Adrenal gland (tissue), 12 donors: ENCODE results near the gene MAPT. TPM values are rescaled to one million over a fixed set of nuclear protein-coding genes. Genes with fewer than 3 reads are reported as not detected.

Source experiments
- DNase-seq, 7 donors: peaks; one replicate each; pipeline ENCODE4 v3.0.0-alpha.2; 2019 to 2020
- H3K27ac ChIP-seq, 5 donors: fragments of 200-600 bp; sonication (generic) in 4 of 5; 1 replicate in 3 of 5; 2 replicates in 2 of 5; pipeline versions ENCODE4 v1.5.1 to v1.8.0; 2016 to 2020; ENCODE audit warnings: mild to moderate bottlenecking in 1 of 5
- H3K27me3 ChIP-seq: fragments of 200-600 bp; 2 replicates; pipeline ENCODE4 v1.8.0; 2021
- H3K36me3 ChIP-seq, 2 donors: fragments of 200-600 bp; replicated peaks in 1 of 2; 1 replicate in 1 of 2; 2 replicates in 1 of 2; pipeline versions ENCODE4 v1.5.1 to v1.8.0; 2018 to 2022
- H3K4me1 ChIP-seq, 2 donors: fragments of 200-600 bp; replicated peaks in 1 of 2; 1 replicate in 1 of 2; 2 replicates in 1 of 2; pipeline versions ENCODE4 v1.5.1 to v1.8.0; 2018 to 2021
- H3K4me3 ChIP-seq, 4 donors: fragments of 200-600 bp; sonication (generic) in 3 of 4; one replicate each; pipeline ENCODE4 v1.5.1; 2016 to 2018
- H3K9me3 ChIP-seq, 3 donors: fragments of 200-600 bp; sonication (generic) in 1 of 3; replicated peaks in 1 of 3; 1 replicate in 2 of 3; 2 replicates in 1 of 3; pipeline versions ENCODE4 v1.5.1 to v1.8.0; 2016 to 2021
- POLR2A ChIP-seq, 2 donors: fragments of 450-650 bp; IDR thresholded peaks; one replicate each; pipeline ENCODE4 v1.6.1; 2017; ENCODE audit warnings: antibody characterized with exemption in 2 of 2, mild to moderate bottlenecking in 2 of 2, moderate library complexity in 1 of 2
- WGBS, 4 donors: extraction: QIAGEN DNeasy Blood & Tissue Kit in 2 of 4; methylation state at CpG; one replicate each; pipeline versions ENCODE4 v1.1.5 to v1.1.7; 2013 to 2017; 5-methylcytosine and 5-hydroxymethylcytosine counted together
- intact Hi-C, 2 donors: fragments of 100-400 bp; cut with DNase I; formaldehyde crosslinking; loops; one replicate each; pipeline versions ENCODE4 v1.14.1 to v1.15.0; 2022 to 2023
- polyA plus RNA-seq, 3 donors: library from polyadenylated mRNA; stranded (reverse); fragments of 200-250 nt in 2 of 3; fragments of 350-450 nt in 1 of 3; fragmentation: Illumina TruSeq in 1 of 3; extraction: RNeasy Lipid Tissue Mini Kit (QIAGEN cat#74804) in 1 of 3; gene quantifications; one replicate each; pipeline ENCODE4 v1.2.3, GENCODE V29; 2013 to 2014
- total RNA-seq, 9 donors: library from RNA; depleted of rRNA in 4 of 9; stranded (reverse); fragments of >200 nt in 4 of 9; fragments of 120-200 nt in 1 of 9; fragmentation: NEBNext Ultra II Directional in 1 of 9; extraction: Animal tissue kit (Norgen Biotek cat#: 25700) in 1 of 9; gene quantifications; one replicate each; pipeline versions ENCODE4 v1.1.0 to v1.2.4, GENCODE V29; 2013 to 2023
- TF ChIP-seq, protein P1 (sequence below), 6 experiments: fragments of 450-650 bp in 4 of 6; fragments of 200-600 bp in 2 of 6; sonication (generic) in 1 of 6; IDR thresholded peaks; 1 replicate in 5 of 6; 2 replicates in 1 of 6; pipeline versions ENCODE4 v1.5.1 to v1.8.0; 2016 to 2021; ENCODE audit warnings: antibody characterized with exemption in 6 of 6, mild to moderate bottlenecking in 2 of 6, moderate library complexity in 1 of 6
- donor health status: healthy with polysubstance abuse.
- donor health status: Bipolar disorder and iron deficiency.
- donor health status: DM: yes; HTN: yes; CAD: no.
- donor health status: DM: no; HTN: no; CAD: no.
- donor health status: DM: no; HTN: no; CAD: no.
- donor health status: DM: yes; HTN: yes; CAD: no.

The MAPT gene
- total and polyA plus RNA-seq, 12 donors, result 0.72 to 17.6 (median 3.3) TPM

DNA sequence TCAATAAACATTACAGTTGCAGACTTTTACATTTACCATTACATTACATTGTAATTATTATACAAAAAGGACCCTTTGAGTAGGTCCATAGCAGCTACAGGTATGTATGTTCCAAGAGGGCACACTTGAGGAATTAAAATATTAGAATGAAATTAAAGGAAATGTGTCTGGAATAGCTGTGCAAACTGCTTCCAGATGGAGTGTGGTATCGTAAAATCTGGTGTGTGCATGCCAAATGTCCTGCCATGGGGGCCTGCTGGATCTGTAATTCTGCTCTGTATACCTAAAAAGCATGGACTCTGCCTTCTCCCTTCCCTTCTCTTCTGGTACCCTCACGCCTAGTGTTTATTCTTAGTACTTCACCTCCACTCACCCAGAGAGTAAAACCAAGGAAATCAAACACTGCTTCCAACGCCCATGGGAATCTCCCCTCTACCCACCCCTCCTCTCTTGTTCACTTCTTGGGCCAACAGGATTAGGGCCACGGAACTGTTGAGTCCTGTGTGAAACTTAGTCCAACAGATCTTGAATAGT lies 143.4 kb downstream of the MAPT start:
- peaks cover 9 to 14% of the 10 kb centered on the region in 2 donors for H3K4me1 ChIP-seq
- no peak overlapping the region for H3K4me3 ChIP-seq
- H3K27me3 ChIP-seq, result no peaks in the 10 kb centered on the region
- 82 to 87% (median 86%) methylated on average over 4 of the region's 4 CpGs for whole genome bisulfite sequencing, 4 donors
- no peak overlapping the region for H3K27ac ChIP-seq
- DNase-seq, result no peak
- H3K9me3 ChIP-seq, result no peaks in the 10 kb centered on the region
- TF ChIP-seq POLR2A (IDR thresholded peaks at IDR 0.05), result no peak
- TF ChIP-seq, protein P1, sequence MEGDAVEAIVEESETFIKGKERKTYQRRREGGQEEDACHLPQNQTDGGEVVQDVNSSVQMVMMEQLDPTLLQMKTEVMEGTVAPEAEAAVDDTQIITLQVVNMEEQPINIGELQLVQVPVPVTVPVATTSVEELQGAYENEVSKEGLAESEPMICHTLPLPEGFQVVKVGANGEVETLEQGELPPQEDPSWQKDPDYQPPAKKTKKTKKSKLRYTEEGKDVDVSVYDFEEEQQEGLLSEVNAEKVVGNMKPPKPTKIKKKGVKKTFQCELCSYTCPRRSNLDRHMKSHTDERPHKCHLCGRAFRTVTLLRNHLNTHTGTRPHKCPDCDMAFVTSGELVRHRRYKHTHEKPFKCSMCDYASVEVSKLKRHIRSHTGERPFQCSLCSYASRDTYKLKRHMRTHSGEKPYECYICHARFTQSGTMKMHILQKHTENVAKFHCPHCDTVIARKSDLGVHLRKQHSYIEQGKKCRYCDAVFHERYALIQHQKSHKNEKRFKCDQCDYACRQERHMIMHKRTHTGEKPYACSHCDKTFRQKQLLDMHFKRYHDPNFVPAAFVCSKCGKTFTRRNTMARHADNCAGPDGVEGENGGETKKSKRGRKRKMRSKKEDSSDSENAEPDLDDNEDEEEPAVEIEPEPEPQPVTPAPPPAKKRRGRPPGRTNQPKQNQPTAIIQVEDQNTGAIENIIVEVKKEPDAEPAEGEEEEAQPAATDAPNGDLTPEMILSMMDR (IDR thresholded peaks at IDR 0.05), result no peak
- intact Hi-C loops, result no loop called here
- peaks cover 0 to 70% of the 10 kb centered on the region in 2 donors for H3K36me3 ChIP-seq

DNA sequence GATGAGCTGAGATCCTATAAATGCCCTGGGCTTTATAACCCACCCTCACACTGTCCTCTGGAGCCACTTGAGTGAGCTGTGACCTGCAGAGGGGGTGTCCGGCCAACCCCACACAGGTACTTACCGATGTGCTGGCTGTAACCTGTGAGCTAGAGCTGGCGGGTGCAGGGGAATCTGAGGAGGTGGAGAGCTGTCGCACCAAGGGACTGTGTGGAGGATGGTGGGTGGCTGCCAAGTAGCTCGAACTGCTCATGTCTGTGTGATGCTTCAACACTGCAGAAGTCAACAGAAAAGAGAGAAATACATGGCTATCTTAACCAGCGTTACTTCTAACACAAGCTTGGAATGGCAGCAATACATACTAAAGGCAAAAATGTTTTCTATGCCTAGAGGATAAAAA lies 144.1 kb downstream of the MAPT start:
- Histone ChIP-seq H3K36me3 (peaks cover 0 to 70% of the 10 kb centered on the region in 2 donors), H3K4me1 (peaks cover 9 to 14% of the 10 kb centered on the region in 2 donors), H3K9me3 (no peaks in the 10 kb centered on the region), H3K27me3 (no peaks in the 10 kb centered on the region), H3K4me3 (no peak overlapping the region), H3K27ac (no peak overlapping the region)
- TF ChIP-seq, protein P1 (IDR thresholded peaks at IDR 0.05), result no peak
- TF ChIP-seq POLR2A (IDR thresholded peaks at IDR 0.05), result no peak
- WGBS, 4 donors, result 87 to 95% (median 91%) methylated on average over 6 of the region's 6 CpGs
- DNase-seq, result no peak
- intact Hi-C loops, result no loop called here

DNA sequence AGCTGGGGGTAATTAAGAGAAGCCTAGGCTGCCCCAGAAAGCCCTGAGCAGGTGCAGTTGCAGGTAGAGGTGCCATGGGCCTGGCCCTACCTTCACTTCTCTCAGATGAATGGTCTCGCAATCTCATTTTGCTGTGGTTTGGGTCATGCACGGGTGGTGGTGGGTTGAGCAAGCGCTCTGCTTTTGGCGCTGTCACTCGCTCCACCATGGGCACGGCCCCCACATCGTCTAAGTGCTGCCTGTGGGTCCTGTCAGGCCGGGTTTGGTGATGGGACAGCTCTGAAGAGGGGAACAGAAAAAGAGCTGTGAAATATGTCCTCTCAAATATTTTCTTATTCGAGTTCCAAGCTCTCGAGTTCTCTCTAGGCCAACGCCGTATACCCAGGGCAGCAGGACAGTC lies 144.6 kb downstream of the MAPT start:
- no peak for DNase-seq
- H3K27me3 ChIP-seq, result no peaks in the 10 kb centered on the region
- peaks cover 12 to 14% of the 10 kb centered on the region in 2 donors for H3K4me1 ChIP-seq
- H3K27ac ChIP-seq, result peak overlapping the region in 2 of 5 donors; percentile 10 to 54
- 85 to 94% (median 90%) methylated on average over 9 to 12 of the region's 12 CpGs for WGBS, 4 donors
- no peak overlapping the region for H3K4me3 ChIP-seq
- intact Hi-C loops, result no loop called here
- H3K9me3 ChIP-seq, result no peaks in the 10 kb centered on the region
- TF ChIP-seq, protein P1 (IDR thresholded peaks at IDR 0.05), result no peak
- no peak for TF ChIP-seq POLR2A (IDR thresholded peaks at IDR 0.05)
- H3K36me3 ChIP-seq, result peaks cover 0 to 65% of the 10 kb centered on the region in 2 donors

DNA sequence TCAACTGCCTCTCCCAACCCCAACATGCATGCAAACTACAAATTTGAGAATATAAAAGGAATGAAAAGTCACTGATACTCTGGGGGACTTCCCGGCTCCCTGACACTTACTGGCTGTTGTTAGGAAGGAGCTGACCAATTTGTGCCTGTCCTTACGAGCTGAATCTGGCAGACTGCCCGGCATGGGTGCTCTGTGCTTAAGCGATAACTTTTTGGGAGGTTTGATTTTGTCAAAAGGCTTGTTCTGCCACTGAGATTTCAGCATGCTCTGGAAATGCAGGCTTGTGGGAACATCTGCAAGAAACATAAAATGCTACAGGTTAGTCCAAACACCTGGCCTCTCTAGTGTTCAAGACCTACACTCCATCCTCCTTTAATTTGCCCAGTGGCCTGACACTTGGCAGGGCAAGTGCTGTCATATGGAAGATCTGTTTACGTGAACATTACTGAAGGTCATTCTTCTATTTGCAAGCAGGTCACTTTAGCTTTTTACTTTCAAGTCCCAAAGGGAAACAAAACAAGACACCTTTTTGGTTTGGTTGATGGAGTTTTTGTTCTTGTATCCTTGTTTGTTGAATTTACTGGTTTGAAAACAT lies 145.3 kb downstream of the MAPT start:
- peaks cover 14 to 17% of the 10 kb centered on the region in 2 donors for H3K4me1 ChIP-seq
- peaks cover 0 to 57% of the 10 kb centered on the region in 2 donors for H3K36me3 ChIP-seq
- 27 to 41% (median 33%) methylated on average over 5 of the region's 5 CpGs for WGBS, 4 donors
- DNase-seq, result peak; percentile 63 to 82 (median 78)
- no peaks in the 10 kb centered on the region for H3K27me3 ChIP-seq
- no peak overlapping the region for H3K4me3 ChIP-seq
- TF ChIP-seq, protein P1 (IDR thresholded peaks at IDR 0.05), result no peak
- TF ChIP-seq POLR2A (IDR thresholded peaks at IDR 0.05), result no peak
- no peaks in the 10 kb centered on the region for H3K9me3 ChIP-seq
- intact Hi-C loops, result loop anchor here in 1 of 2 donors (5.0 kb wide), 2 partner anchors 37 to 173 kb away; no protein-coding TSS in a partner anchor
- H3K27ac ChIP-seq, result peak overlapping the region in 3 of 5 donors; percentile 7 to 54 (median 10)
